Endothelial cell of hepatic sinusoid (primary cell): ENCODE data around the gene LSAMP.

ENCODE experiments used
- in situ Hi-C: cut with HindIII; loops from 2 replicates; pipeline ENCODE4 v1.10.0; 2017; ENCODE audit warnings: low sequenced_read_pairs

Gene LSAMP

DNA sequence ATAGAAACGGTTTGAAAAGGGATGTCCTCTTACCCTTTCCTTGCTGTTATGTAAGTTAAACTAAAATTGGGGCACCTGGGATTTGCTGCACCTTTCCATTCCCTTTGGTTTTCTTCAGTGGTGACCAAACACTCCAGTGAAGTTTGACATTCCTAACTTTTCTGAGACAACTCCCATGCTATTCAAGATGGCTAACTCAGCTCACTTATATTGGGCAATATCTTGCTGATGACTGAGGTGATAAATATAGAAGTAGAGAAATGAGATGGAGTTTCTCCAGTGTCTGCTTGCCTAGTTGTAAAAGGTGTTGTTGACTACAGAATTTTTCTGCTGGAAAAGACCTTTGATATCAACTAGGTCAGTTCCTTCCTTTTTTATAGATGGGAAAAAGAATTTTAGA is 530.2 kb downstream of the LSAMP start:
- in situ Hi-C loops = no loop called here

DNA sequence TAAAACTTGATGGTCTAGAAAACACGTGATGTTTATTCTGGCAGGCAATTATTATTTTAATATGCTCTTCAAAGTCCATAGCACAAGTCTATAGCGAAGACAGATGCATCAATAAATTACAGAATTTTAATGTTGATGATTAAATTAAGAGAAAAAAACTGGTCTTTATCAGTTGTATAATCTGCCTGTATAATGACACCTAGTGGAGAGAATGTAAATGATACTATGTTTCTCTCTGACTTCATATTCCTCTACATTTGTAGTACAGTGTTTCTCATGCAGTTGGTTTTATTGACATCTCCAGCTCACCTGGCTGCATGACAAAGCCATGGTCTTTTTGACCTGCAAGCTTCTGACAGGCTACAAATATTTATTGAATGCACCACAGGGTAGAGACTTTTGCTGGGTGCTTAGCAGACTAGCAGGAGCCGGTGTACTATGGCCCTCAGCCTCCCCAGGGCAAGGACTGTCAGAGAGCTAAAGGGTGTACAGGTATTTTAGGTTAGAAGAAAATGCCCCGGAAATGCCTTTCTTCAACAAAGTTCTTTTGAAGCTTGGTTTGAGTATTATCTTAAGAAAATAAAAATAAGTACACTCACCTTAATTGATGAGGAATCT is 532.1 kb downstream of the LSAMP start:
- in situ Hi-C loops = no loop called here

DNA sequence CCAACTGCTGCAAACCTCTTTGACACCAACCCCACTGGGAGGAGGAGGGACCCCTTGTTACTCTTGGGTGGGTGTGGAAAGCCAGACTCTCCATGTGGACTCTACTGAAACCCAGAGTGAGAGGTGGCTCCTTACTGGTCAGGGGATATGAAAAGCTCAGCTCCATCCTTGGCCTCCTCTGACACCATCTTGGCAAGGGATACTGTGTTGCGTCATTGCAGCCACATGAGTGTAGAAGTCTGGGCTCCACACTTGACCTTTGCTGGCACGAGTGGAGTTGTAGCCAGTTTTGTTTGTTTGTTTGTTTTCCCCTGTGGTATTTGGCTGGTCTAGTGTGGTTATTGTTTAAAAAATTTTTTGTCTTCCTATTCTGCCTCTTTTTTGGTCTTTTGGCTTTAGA is 532.9 kb downstream of the LSAMP start:
- in situ Hi-C loops = no loop called here

DNA sequence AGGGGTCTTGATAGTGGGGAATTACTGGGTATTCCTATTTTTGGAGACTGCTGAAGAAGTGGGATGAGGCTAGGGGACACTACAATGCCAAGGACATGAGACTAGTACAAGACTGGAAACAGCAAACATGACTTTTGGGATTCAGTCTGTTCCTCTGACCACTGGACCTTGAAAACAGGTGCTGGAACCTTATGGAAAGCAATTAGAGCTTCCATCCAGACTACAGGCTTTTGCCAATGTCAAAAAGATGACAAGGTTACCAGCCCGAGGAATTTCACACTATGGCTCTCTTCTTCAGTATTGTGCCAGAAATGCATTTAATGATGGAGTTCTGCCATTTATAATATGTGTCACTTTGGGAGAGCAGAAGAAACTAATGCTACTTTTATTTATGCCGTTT is 539.4 kb downstream of the LSAMP start:
- in situ Hi-C loops = no loop called here

DNA sequence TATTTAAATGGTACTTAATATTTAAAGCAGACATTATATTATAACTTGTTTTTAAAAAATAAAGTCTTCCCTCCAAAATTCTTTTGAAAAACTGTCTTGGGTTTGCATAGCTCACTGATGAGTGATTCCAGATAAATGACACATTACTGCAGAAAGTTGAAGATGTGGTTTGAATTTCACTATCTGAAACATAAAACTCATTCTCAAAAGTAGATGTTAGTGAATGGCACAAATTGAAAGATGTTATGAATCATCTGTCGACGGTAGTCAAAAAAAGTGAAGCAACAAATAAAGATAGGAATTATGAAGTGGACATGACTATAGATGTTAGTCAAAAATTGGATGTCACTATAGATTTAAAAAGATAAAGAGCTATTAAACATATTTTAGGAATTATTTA is 541.4 kb downstream of the LSAMP start:
- in situ Hi-C loops = no loop called here

DNA sequence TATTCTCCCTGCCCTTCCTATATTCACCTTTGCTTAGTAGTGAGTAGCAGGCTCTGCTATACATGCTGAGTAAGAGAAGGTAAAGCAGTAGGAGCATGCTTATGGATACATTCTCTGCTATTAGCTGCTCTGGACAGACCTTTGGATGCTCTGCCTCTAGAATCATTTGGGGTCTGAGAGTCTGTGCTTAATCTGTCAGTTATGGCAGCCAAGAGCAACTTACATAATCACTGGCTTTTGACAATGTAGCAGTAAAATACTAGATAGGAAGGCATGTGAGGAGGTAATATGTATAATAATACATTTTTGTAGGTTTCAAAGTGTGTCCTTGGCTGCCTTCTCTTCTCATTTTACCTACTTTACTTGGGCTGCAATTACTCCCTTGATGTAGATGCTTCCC is 544.3 kb downstream of the LSAMP start:
- in situ Hi-C loops = no loop called here

DNA sequence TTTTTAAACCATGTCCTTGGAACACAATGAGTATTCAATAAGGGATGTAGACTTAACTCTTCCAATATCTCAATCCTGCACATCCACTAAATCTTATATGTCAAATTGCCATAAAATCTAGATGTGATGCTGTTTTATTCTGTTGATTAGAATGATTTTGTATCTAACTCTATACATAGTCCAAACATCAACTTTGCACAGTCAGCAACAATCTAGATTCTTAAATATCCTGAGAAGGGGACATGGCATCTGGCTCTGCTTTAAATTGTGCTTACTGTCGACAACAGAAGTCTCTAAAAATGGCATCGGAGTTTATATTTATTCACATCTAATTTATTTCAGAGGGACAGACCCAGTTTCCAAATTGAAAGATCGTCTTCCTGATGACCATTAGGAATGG is 545.8 kb downstream of the LSAMP start:
- in situ Hi-C loops = no loop called here

DNA sequence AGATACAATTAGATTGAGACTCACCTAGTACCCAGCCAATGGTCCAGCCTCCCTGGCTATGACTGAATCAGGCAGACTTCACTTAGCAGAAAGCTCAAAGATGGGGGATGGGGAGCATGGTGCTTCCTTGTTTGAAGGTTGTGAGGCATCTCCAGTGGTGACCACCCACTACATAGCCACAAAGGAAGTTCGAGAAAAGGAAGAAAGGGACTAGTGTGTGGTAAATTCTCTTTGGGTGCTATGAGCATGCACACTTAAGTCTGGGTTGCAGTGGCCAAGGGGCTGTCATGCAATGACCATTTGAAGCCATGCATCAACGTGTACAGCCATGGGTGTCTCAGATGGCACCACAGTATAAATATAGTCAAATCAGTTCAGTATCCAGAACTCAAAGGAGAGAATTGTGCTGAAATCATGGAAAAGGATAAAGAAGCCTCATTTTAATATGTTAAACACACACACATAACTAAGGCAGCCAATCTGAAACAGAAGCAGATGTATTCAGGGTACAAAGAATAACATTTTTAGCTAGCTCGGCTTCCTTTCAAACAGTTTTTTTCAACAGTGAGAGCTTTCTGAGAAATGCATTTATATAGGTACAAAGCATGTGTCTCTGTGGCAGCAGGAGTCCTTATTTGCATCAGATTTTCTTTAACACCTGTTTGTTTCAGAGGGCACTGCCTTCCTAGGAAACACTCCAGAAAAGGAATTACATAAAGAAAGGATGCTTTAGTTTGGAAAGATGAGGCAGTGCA is 546.5 kb downstream of the LSAMP start:
- in situ Hi-C loops = no loop called here

DNA sequence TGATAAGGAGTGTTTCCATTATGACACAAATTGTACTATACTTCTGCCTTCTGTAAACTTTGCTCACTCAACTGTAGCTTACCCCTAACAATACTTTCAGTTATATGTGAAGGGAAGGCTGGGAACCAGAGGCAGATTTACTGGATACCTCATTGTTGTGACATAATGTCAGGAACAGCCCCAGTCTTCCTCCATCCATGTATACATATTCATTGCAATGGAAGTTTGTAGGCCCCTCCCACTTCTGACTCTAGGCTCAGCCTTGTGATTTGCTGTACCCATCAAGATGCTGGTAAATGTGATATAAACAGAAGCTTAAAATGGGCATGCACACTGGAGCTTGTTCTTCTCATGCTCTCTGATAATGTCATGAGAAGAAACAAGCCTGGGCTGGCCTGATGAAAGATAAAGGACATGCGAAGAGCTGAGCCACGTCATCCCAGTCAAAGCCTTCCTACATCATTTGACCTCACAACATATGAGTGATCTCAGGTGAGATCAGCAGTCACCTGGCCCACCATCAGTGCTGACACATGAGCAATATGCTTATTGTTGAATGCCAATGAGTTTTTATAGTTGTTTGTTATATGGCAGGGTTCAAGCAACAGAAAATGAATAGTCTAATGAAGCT is 554.2 kb downstream of the LSAMP start:
- in situ Hi-C loops = no loop called here

DNA sequence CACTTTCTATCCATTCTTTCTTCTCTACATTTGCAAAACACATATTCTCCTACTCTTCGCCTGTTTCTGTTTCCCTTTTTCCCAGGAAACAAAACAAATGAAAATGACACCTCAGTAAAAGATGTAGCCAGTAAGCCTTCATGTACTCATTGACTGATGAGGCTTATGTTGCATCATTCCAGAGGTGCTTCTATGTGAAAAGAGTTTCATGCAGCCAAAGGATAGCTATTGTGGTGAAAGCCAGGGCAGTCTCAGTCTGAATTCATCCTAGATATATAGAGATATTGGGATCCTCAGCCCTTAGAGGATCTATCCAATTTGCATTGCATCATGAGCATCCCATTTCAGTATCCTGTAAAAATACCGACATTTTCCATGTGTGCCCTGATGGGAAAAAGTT is 554.7 kb downstream of the LSAMP start:
- in situ Hi-C loops = no loop called here

DNA sequence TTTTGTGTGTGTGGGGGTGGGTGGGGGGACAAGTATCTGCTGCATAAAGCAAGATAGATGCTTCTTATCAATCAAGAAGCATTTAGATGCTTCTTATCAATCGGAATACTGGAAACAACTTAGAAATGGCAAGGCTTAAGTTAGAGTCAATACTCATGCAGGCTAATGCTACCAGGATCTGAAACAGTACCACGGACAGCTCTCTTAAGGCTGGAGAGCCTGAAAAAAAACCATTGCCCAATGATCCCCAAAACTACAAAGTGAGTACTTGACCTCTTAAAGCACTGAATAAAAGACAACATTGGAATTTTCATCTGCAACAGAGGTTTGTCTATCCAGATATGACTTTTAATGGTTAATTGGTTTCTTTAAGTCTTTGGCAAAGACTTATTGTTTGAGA is 559.7 kb downstream of the LSAMP start:
- in situ Hi-C loops = no loop called here

DNA sequence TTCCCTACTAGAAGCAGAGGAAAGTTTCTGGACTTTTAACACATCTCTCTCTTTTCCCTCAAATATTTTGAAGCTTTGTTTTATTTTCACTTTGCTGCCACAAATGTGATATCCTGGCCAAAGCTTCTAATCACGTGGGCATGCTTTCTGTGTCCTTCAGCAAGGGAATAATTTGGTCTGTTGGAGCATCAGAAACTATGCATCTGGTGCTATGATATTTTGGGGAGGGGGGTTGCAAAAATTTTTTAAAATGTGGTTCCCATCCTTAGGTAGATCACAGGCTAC is 567.7 kb downstream of the LSAMP start:
- in situ Hi-C loops = no loop called here

DNA sequence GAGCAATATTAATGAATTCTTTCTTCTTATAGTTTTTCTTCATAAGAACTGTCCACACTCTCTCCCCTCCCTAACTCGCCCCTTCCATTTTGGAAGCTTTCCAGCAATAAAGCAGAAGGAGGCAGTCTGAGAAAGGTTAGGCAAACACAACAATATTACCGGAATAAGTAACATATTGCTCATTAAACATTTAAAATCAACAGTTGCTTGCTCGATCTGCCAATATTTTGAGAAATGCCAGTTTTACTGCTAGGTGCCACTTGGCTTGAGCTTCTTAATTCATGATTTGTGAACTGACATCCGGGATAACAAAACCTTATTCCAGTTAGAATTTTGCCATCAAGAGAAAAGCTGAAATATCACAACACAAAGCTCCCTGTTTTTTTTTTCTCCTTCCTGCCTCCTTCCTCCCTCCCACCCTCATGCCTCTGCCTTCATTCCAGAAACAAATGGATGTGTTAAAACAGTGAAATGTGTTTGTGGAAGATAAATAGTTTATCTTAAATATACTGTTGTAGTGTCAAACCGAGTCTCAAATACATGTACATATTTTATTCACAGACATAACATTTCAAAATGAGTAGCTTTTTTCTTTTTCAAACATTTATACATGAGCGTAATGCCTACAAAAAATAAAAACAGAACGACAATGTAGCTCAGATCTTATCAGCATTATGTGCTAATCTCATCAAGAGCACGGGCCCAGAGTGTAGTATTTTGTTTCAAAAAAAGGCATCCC is 568.2 kb downstream of the LSAMP start:
- in situ Hi-C loops = no loop called here

DNA sequence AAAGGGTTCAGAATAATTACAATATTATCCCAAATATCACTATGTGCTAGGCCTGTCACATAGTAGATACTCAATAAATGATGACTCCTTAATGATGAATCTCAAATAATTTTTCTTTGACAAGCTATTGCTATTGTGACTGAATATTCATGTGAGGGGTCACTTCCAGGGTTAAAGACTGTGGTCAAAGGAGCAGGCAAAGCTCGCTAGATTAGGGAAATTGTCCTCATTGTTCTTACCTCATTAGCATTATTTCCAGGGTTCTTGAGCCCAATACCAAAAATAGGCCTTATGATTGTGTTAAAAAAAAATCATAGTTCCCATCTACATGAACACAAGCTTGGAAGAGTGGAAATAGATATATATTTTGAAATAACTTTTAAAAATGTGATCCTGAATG is 569.8 kb downstream of the LSAMP start:
- in situ Hi-C loops = no loop called here

DNA sequence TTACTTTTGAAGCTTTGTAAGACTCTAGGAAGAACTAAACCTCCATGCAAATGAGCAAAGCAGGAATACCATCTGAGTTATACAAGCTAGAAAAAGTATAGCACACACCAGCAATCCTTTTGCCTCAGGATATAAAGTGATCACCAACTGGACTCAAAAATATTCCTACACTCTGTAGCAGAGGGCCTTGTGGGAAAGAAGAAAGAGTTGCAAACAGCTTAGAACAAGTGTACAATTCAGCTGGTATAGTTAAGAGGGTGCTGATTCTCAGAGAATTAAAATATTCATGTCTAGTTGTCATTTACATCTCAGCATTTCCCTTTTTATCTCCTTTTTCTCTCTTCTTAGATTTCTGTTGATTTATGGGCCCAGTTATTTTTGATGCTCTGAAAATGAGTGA is 573.6 kb downstream of the LSAMP start:
- in situ Hi-C loops = loop anchor here (25.0 kb wide), 1 partner anchor 891 kb away; no protein-coding TSS in a partner anchor

DNA sequence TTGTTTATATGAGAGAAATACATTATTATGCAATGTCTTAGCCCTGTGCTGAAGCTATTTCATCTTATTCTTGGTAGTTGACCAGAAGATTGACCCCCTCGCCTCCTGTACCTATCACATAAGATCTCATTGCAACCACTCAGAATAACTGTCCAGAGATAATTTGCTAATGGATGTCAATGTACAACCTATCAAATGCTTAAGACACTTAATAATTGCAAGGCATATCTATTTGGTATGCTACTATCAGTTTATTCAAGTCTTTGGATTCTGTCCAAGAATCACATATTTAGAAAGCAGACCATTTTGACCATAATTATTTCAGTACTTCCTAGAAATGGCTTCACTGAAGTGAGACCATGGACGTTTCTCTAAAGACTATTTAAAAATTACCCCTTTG is 580.4 kb downstream of the LSAMP start:
- in situ Hi-C loops = loop anchor here (25.0 kb wide), 1 partner anchor 897 kb away; no protein-coding TSS in a partner anchor

DNA sequence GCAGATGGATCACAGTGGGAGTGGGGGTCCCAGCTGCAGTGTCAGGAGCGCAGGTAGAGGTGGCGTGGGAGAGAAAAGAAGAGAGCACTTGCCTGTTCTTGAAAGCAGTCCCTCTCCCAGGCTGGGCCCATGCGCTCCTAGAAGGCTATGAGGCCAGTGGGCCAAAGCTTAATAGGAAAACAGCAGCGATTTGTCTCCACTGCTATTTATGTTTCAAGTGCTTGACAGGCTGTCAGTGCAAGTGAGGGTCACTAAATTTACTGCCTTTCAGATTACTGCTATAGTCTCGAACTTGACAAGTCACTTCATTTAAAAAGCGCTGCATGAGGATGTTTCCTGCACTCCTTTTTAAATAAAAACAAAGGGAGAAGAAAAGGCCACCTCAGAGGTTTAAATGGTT is 582.4 kb downstream of the LSAMP start:
- in situ Hi-C loops = loop anchor here (25.0 kb wide), 1 partner anchor 899 kb away; no protein-coding TSS in a partner anchor

DNA sequence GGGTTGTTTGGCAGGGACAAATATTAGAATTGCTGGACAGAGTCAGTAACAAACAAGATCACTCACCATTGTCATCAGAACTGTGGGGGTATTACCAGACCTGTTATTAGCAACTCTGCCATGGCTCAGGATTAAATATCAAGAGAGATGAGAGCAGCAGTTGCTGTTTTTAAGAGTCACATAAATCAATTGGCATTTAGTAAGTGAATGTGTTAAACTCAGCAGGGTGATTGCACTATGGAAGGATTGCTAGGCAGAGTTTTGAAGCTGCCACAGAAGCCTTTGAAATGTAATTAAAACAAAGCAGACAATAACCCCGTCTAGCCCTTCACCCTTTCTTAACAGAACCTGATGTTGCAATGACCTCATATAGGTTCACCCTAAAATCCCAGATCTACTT is 583.2 kb downstream of the LSAMP start:
- in situ Hi-C loops = loop anchor here (25.0 kb wide), 1 partner anchor 900 kb away; no protein-coding TSS in a partner anchor

DNA sequence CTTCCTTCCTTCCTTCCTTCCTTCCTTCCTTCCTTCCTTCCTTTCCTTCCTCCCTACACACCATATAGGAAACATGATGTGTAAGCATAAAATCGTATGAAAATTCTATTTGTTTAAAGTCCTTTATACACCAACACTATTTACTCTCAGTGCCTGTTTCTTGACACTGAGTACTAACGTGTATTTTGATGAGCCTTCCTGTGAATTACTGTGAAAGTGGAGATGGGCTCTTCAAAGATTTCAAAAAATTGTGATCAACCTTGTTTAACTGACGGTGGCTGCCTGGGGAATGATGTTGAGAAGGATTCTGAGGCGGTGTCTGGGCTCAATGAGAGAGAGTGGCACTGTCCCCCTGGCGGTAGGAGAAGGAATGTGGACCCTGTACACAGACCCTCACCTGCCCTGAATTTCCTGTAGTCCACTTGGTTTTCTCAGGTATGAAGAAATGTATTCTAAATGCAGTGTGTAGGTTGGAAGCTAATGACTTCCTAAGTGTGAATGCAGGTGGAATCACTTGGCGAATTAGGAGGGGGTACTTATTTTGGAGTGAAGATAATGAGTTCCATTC is 584.0 kb downstream of the LSAMP start:
- in situ Hi-C loops = loop anchor here (25.0 kb wide), 1 partner anchor 901 kb away; no protein-coding TSS in a partner anchor

DNA sequence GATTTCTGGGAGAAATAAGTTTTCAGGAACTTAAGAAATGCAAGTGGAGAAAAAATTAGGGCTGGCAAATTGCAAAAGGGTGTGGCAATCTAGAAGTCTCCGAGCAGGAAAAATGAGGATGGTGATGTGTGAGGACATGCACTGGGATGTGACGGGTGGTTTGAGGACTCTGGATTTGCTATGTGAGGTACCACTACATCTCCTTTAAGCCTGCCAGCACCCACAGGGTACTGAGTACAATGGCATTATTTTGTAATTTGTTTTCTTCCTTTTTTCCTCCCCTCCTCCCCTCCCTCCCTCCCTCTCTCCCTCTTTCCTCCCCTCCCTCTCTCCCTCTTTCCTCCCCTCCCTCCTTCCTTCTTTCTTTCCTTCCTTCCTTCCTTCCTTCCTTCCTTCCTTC is 584.5 kb downstream of the LSAMP start:
- in situ Hi-C loops = loop anchor here (25.0 kb wide), 1 partner anchor 902 kb away; no protein-coding TSS in a partner anchor
